Endothelial cell (in vitro differentiated cells): Measurements from ENCODE around the gene GFAP. TPM values are rescaled to one million over a fixed set of nuclear protein-coding genes. Genes with fewer than 3 reads are reported as not detected.
A peak's percentile ranks its signal among the peaks of the same experiment; 100 is the strongest.

Source experiments
- DNase-seq: peaks from one replicate; pipeline ENCODE4 v3.0.0; 2021; ENCODE audit warnings: low spot score
- H3K27ac Mint-ChIP-seq: one replicate; pipeline ENCODE4 v1.8.0; 2021; ENCODE audit warnings: mixed read lengths, inconsistent platforms; ENCODE audit not compliant: unreplicated experiment
- H3K27me3 Mint-ChIP-seq: one replicate; pipeline ENCODE4 v1.8.0; 2021; ENCODE audit warnings: mild to moderate bottlenecking, moderate library complexity, mixed read lengths, inconsistent platforms; ENCODE audit not compliant: unreplicated experiment
- H3K36me3 Mint-ChIP-seq: one replicate; pipeline ENCODE4 v1.8.0; 2021; ENCODE audit warnings: mild to moderate bottlenecking, low read depth, mixed read lengths, inconsistent platforms; ENCODE audit not compliant: unreplicated experiment
- H3K4me1 Mint-ChIP-seq: one replicate; pipeline ENCODE4 v1.8.0; 2021; ENCODE audit warnings: mild to moderate bottlenecking, mixed read lengths, inconsistent platforms; ENCODE audit not compliant: unreplicated experiment
- H3K4me3 Mint-ChIP-seq: one replicate; pipeline ENCODE4 v1.8.0; 2021; ENCODE audit warnings: mild to moderate bottlenecking, mixed read lengths, inconsistent platforms; ENCODE audit not compliant: unreplicated experiment
- H3K9me3 Mint-ChIP-seq: one replicate; pipeline ENCODE4 v1.8.0; 2021; ENCODE audit warnings: mixed read lengths, inconsistent platforms; ENCODE audit not compliant: unreplicated experiment
- CTCF ChIP-seq: fragments of 200-600 bp; sonication (generic); IDR thresholded peaks from one replicate; pipeline ENCODE4 v1.5.0; 2021; ENCODE audit warnings: antibody characterized with exemption; ENCODE audit not compliant: unreplicated experiment
- total RNA-seq: library from RNA; stranded (reverse); fragmentation: NEBNext Ultra II Directional; extraction: Animal tissue kit (Norgen Biotek cat#: 25700); gene quantifications from one replicate; pipeline ENCODE4 v1.2.1, GENCODE V29; 2021; ENCODE audit not compliant: unreplicated experiment

Gene GFAP
- total RNA-seq, 1 donor from 2014 or later: not detected

- Mint-ChIP-seq H3K36me3 (peaks cover 47% of the 10 kb centered on the region), H3K4me1 (no peaks in the 10 kb centered on the region), H3K27ac (no peak overlapping the region), H3K4me3 (no peak overlapping the region), H3K9me3 (no peaks in the 10 kb centered on the region), H3K27me3 (peaks cover 4% of the 10 kb centered on the region)
- DNase-seq: peak; percentile 69
- TF ChIP-seq CTCF: peak; percentile 93
Measured at GRCh38 chr17:44865231-44865660, 50.1 kb downstream of the GFAP start.

GRCh38 chr17:44864831-44865230, 50.5 kb downstream of the GFAP start:
- TF ChIP-seq CTCF: no peak
- no peaks in the 10 kb centered on the region for H3K9me3 Mint-ChIP-seq
- no peak for DNase-seq
- no peak overlapping the region for H3K27ac Mint-ChIP-seq
- no peak overlapping the region for H3K4me3 Mint-ChIP-seq
- H3K36me3 Mint-ChIP-seq: peaks cover 45% of the 10 kb centered on the region
- peaks cover 4% of the 10 kb centered on the region for H3K27me3 Mint-ChIP-seq
- H3K4me1 Mint-ChIP-seq: no peaks in the 10 kb centered on the region

- no peak overlapping the region for H3K27ac Mint-ChIP-seq
- peaks cover 4% of the 10 kb centered on the region for H3K27me3 Mint-ChIP-seq
- H3K4me1 Mint-ChIP-seq: no peaks in the 10 kb centered on the region
- peaks cover 45% of the 10 kb centered on the region for H3K36me3 Mint-ChIP-seq
- TF ChIP-seq CTCF: no peak
- peak overlapping the region; percentile 34 for H3K4me3 Mint-ChIP-seq
- H3K9me3 Mint-ChIP-seq: no peaks in the 10 kb centered on the region
- no peak for DNase-seq
Measured at GRCh38 chr17:44863061-44863918, 52.0 kb downstream of the GFAP start.

GRCh38 chr17:44862278-44862914, 52.9 kb downstream of the GFAP start:
- Mint-ChIP-seq H3K36me3 (peaks cover 45% of the 10 kb centered on the region), H3K27me3 (peaks cover 4% of the 10 kb centered on the region), H3K9me3 (no peaks in the 10 kb centered on the region), H3K4me1 (no peaks in the 10 kb centered on the region), H3K27ac (no peak overlapping the region), H3K4me3 (peak overlapping the region; percentile 34)
- no peak for DNase-seq
- no peak for TF ChIP-seq CTCF

GRCh38 chr17:44859701-44860100, 55.6 kb downstream of the GFAP start:
- TF ChIP-seq CTCF: no peak
- Mint-ChIP-seq H3K4me1 (no peaks in the 10 kb centered on the region), H3K9me3 (no peaks in the 10 kb centered on the region), H3K4me3 (no peak overlapping the region), H3K36me3 (peaks cover 47% of the 10 kb centered on the region), H3K27me3 (peaks cover 4% of the 10 kb centered on the region), H3K27ac (no peak overlapping the region)
- DNase-seq: no peak
